Fibroblast of lung (primary cell): ENCODE measurements around the gene FLNB.
"Not testable (repeated sequence)": the region's sequence is repeated elsewhere in the genome, so short reads cannot be mapped to it uniquely, and the experiment has no call there.

Experiments
- CTCF ChIP-seq, 2 donors: IDR thresholded peaks in 1 of 2; conservative IDR thresholded peaks in 1 of 2; 1 replicate in 1 of 2; 2 replicates in 1 of 2; pipeline ENCODE4 v1.5.1; 2011 to 2012; ENCODE audit warnings: low read length in 2 of 2, control low read depth in 1 of 2, inconsistent platforms in 1 of 2, low read depth in 1 of 2, mild to moderate bottlenecking in 1 of 2
- EZH2 ChIP-seq: IDR thresholded peaks from 2 replicates; pipeline ENCODE4 v1.5.1; 2012; ENCODE audit warnings: low read length, control low read depth, mild to moderate bottlenecking; ENCODE audit errors: missing control alignments

- TF ChIP-seq CTCF (conservative IDR thresholded peaks at IDR 0.05 in 1 of 2, IDR thresholded peaks at IDR 0.05 in 1 of 2; ENCODE audit: low read depth in 1 of 2, low read length in 2 of 2); EZH2: not testable (repeated sequence)
Measured at GRCh38 chr3:57989198-57989597, 19.0 kb upstream of the FLNB start.
